HepG2 (cell line): ENCODE results near the gene PLXDC2. TPM values are rescaled to one million over a fixed set of nuclear protein-coding genes. Genes with fewer than 3 reads are reported as not detected.

Source experiments
- ATAC-seq: fragments of 200-7000 bp; cut with Tn5 transposase; 3 replicates; pipeline ENCODE4 v1.9.1; 2020; ENCODE audit warnings: mild to moderate bottlenecking, moderate library complexity
- BruUV-seq: library from RNA; stranded (reverse); fragments of 400-500 nt; replicated peaks from 2 replicates; lab custom pipeline; 2021; lab: Mats Ljungman, UMichigan
- CTCF ChIA-PET: fragments of 300-600 bp; formaldehyde crosslinking; extraction: SDS; loops from one replicate; lab custom pipeline; 2021; ENCODE audit warnings: low total read pairs, inconsistent platforms, low intra/inter-chr PET ratio; lab: Yijun Ruan, JAX
- POLR2A ChIA-PET: fragments of 350-600 bp; sonication (Branson Sonifier 250); formaldehyde crosslinking; loops from one replicate; lab custom pipeline; 2020; ENCODE audit warnings: antibody characterized with exemption, inconsistent platforms; lab: Yijun Ruan, JAX
- DNase-seq: peaks from one replicate; pipeline ENCODE4 v3.0.0-alpha.2; 2015; ENCODE audit warnings: low spot score
- FAIRE-seq: peaks from 3 replicates; lab custom pipeline; 2011; peaks lifted over from hg19 to GRCh38; lab: Jason Lieb, UNC
- H2AFZ ChIP-seq: one replicate; pipeline ENCODE4 v1.6.1; 2011; ENCODE audit warnings: low read length, inconsistent platforms
- H3K27ac ChIP-seq: fragments of 300-600 bp; 3 replicates; pipeline ENCODE4 v1.8.0; 2011; ENCODE audit warnings: mixed run types, mild to moderate bottlenecking, mixed read lengths, low read length, inconsistent platforms; ENCODE audit not compliant: insufficient read depth; ENCODE audit errors: extremely low read length
- H3K27me3 ChIP-seq, 2 experiments: fragments of 200-600 bp in 1 of 2; 2 replicates in 1 of 2; 3 replicates in 1 of 2; pipeline versions ENCODE4 v1.6.0 to v1.8.0; 2011; ENCODE audit warnings: low read length in 2 of 2, mild to moderate bottlenecking in 2 of 2, moderate library complexity in 2 of 2, inconsistent platforms in 1 of 2; ENCODE audit not compliant: insufficient read depth in 2 of 2, control insufficient read depth in 1 of 2
- H3K36me3 ChIP-seq, 2 experiments: fragments of 200-600 bp in 1 of 2; replicated peaks in 1 of 2; 2 replicates in 1 of 2; 3 replicates in 1 of 2; pipeline versions ENCODE4 v1.5.1 to v1.8.0; 2011; ENCODE audit warnings: low read length in 2 of 2, inconsistent platforms in 1 of 2; ENCODE audit not compliant: insufficient read depth in 2 of 2, control insufficient read depth in 1 of 2
- H3K4me1 ChIP-seq: 2 replicates; pipeline ENCODE4 v1.5.1; 2012; ENCODE audit warnings: low read length, inconsistent platforms; ENCODE audit not compliant: insufficient read depth
- H3K4me2 ChIP-seq: 2 replicates; pipeline ENCODE4 v1.6.0; 2011; ENCODE audit warnings: low read depth, low read length, inconsistent platforms
- H3K4me3 ChIP-seq, 3 experiments: fragments of 200-600 bp in 1 of 3; sonication (generic), shearing (Covaris generic) in 1 of 3; replicated peaks in 1 of 3; 2 replicates each; pipeline ENCODE4 v1.5.1; 2011 to 2016; ENCODE audit warnings: low read length in 3 of 3, inconsistent platforms in 2 of 3, low read depth in 2 of 3, mild to moderate bottlenecking in 2 of 3, control low read depth in 1 of 3, mixed read lengths in 1 of 3; ENCODE audit not compliant: insufficient read depth in 1 of 3
- H3K79me2 ChIP-seq: one replicate; pipeline ENCODE4 v1.6.1; 2011; ENCODE audit warnings: low read length, inconsistent platforms; ENCODE audit not compliant: insufficient read depth
- H3K9ac ChIP-seq: 2 replicates; pipeline ENCODE4 v1.6.0; 2011; ENCODE audit warnings: mild to moderate bottlenecking, low read depth, low read length, inconsistent platforms; ENCODE audit not compliant: insufficient read depth
- H3K9me3 ChIP-seq: 2 replicates; pipeline ENCODE4 v1.5.1; 2012; ENCODE audit warnings: mild to moderate bottlenecking, low read length
- H4K20me1 ChIP-seq: 2 replicates; pipeline ENCODE4 v1.6.0; 2011; ENCODE audit warnings: inconsistent platforms, mild to moderate bottlenecking, low read length, moderate library complexity; ENCODE audit not compliant: insufficient read depth
- ATRX ChIP-seq: sonication (generic); formaldehyde crosslinking; IDR thresholded peaks from 2 replicates; pipeline ENCODE4 v1.4.0; 2020; ENCODE audit warnings: missing genetic modification reagents, borderline replicate concordance
- CREM ChIP-seq, 2 experiments: sonication (generic) in 1 of 2; formaldehyde crosslinking in 1 of 2; IDR thresholded peaks; 2 replicates each; pipeline versions ENCODE4 v1.4.0 to v1.6.1; 2016 to 2020; ENCODE audit warnings: antibody characterized with exemption in 1 of 2, mild to moderate bottlenecking in 1 of 2, missing genetic modification reagents in 1 of 2
- ELF3 ChIP-seq: IDR thresholded peaks from 2 replicates; pipeline ENCODE4 v1.6.1; 2016; ENCODE audit warnings: missing genetic modification reagents, missing compliant biosample characterization
- HIVEP1 ChIP-seq: sonication (generic); formaldehyde crosslinking; IDR thresholded peaks from 2 replicates; pipeline ENCODE4 v1.4.0; 2020; ENCODE audit warnings: mild to moderate bottlenecking, missing genetic modification reagents
- KDM2A ChIP-seq: sonication (generic); formaldehyde crosslinking; IDR thresholded peaks from 2 replicates; pipeline ENCODE4 v1.4.0; 2020; ENCODE audit warnings: low read depth, missing genetic modification reagents, borderline replicate concordance
- KDM3A ChIP-seq: IDR thresholded peaks from 2 replicates; pipeline ENCODE4 v1.6.1; 2018; ENCODE audit warnings: low read depth, missing compliant biosample characterization
- RNF2 ChIP-seq: fragments of 450-650 bp; conservative IDR thresholded peaks from 2 replicates; pipeline ENCODE4 v1.6.1; 2016; ENCODE audit warnings: low read depth
- ZNF354B ChIP-seq: sonication (generic); formaldehyde crosslinking; IDR thresholded peaks from 2 replicates; pipeline ENCODE4 v1.8.0; 2022; ENCODE audit warnings: mild to moderate bottlenecking, missing genetic modification reagents
- ZNF550 ChIP-seq: sonication (generic); formaldehyde crosslinking; IDR thresholded peaks from 2 replicates; pipeline ENCODE4 v1.4.0; 2020; ENCODE audit warnings: mild to moderate bottlenecking, missing genetic modification reagents, borderline replicate concordance
- ZNF619 ChIP-seq: sonication (generic); formaldehyde crosslinking; IDR thresholded peaks from 2 replicates; pipeline ENCODE4 v1.4.0; 2020; ENCODE audit warnings: mild to moderate bottlenecking, missing genetic modification reagents
- ZNF772 ChIP-seq: sonication (generic); formaldehyde crosslinking; IDR thresholded peaks from 2 replicates; pipeline ENCODE4 v1.5.0; 2020; ENCODE audit warnings: mild to moderate bottlenecking, missing genetic modification reagents
- ZNF776 ChIP-seq: sonication (generic); formaldehyde crosslinking; IDR thresholded peaks from 2 replicates; pipeline ENCODE4 v1.4.0; 2020; ENCODE audit warnings: mild to moderate bottlenecking, missing genetic modification reagents
- ZSCAN9 ChIP-seq: IDR thresholded peaks from 2 replicates; pipeline ENCODE4 v1.6.1; 2016; ENCODE audit warnings: borderline replicate concordance
- WGBS: methylation state at CpG from one replicate; pipeline ENCODE4 v1.1.6; 2017; ENCODE audit warnings: low lambda C conversion rate; 5-methylcytosine and 5-hydroxymethylcytosine counted together
- in situ Hi-C: cut with HindIII; loops from 2 replicates; pipeline ENCODE4 v1.10.0; 2017; ENCODE audit warnings: low pct_unique_long_range_greater_than_20kb; ENCODE audit not compliant: extremely low pct_ligation_motif_present
- intact Hi-C: fragments of 100-400 bp; cut with micrococcal nuclease; formaldehyde crosslinking; loops from one replicate; pipeline ENCODE4 v1.10.0; 2022; ENCODE audit not compliant: unreplicated experiment
- polyA plus RNA-seq, 8 experiments: library from polyadenylated mRNA; depleted of rRNA in 3 of 8; stranded (reverse) in 7 of 8; unstranded in 1 of 8; fragments of >200 nt; fragmentation: Illumina TruSeq in 4 of 8; extraction: Trizol in 4 of 8; gene quantifications; 2 replicates each; pipeline versions ENCODE4 v1.2.1 to v1.2.3, GENCODE V29; 2011 to 2016; ENCODE audit warnings: low read depth in 4 of 8, missing spikeins in 1 of 8, mixed read lengths in 1 of 8; ENCODE audit not compliant: insufficient read depth in 1 of 8
- total RNA-seq, 5 experiments: library from RNA; depleted of rRNA; stranded (reverse); fragments of >200 nt; fragmentation: Illumina TruSeq; extraction: Trizol; gene quantifications; 2 replicates each; pipeline ENCODE4 v1.2.3, GENCODE V29; 2016; ENCODE audit warnings: low read depth in 1 of 5

Gene PLXDC2
- total and polyA plus RNA-seq, 2 of the 13 experiments (the other 11 are each of a cell fraction or from before 2014, with no cell fraction given), result 2.1 to 2.4 TPM

GRCh38 chr10:19818876-19819275 is 2.6 kb downstream of the PLXDC2 start:
- no peak for ATAC-seq
- H3K36me3 ChIP-seq, result no peaks in the 10 kb centered on the region
- H3K79me2 ChIP-seq, result no peaks in the 10 kb centered on the region
- WGBS, result 36% methylated on average over 1 of the region's 1 CpG
- peaks cover 3 to 25% of the 10 kb centered on the region in 2 experiments; a peak in 3 of 5 replicates for H3K27me3 ChIP-seq
- H3K9ac ChIP-seq, result no peak overlapping the region
- no peak overlapping the region for H3K4me3 ChIP-seq
- no peak overlapping the region for H2AFZ ChIP-seq
- in situ Hi-C loops, result no loop called here
- POLR2A ChIA-PET, result no interaction called here
- FAIRE-seq, result no peak
- no peaks in the 10 kb centered on the region for H3K9me3 ChIP-seq
- H4K20me1 ChIP-seq, result peaks cover 3% of the 10 kb centered on the region; the same call in 1 of the 2 replicates
- no peak for TF ChIP-seq KDM3A (CRISPR knock-in tag)
- no peak for TF ChIP-seq CREM (IDR thresholded peaks at IDR 0.05)
- no peak for TF ChIP-seq CREM (CRISPR knock-in tag; IDR thresholded peaks at IDR 0.05)
- TF ChIP-seq ZNF619 (CRISPR knock-in tag), result no peak
- TF ChIP-seq ZNF354B (CRISPR knock-in tag), result no peak
- TF ChIP-seq ELF3 (CRISPR knock-in tag), result no peak
- no peak for TF ChIP-seq KDM2A
- no peak for TF ChIP-seq ZNF776
- no peak for TF ChIP-seq ZNF550 (CRISPR knock-in tag)
- no peak for TF ChIP-seq RNF2
- no peak for TF ChIP-seq ZNF772 (CRISPR knock-in tag)
- no peak for TF ChIP-seq ZSCAN9
- no peak for TF ChIP-seq ATRX (CRISPR knock-in tag)
- no peak for TF ChIP-seq HIVEP1 (CRISPR knock-in tag)
- TF ChIP-seq, all 625 proteins: peak for 0
- H3K4me1 ChIP-seq, result peaks cover 11% of the 10 kb centered on the region; the same call in 1 of the 2 replicates
- no peak for DNase-seq
- H3K4me2 ChIP-seq, result no peak overlapping the region
- CTCF ChIA-PET, result no interaction called here
- H3K27ac ChIP-seq, result no peak overlapping the region
- intact Hi-C loops, result loop anchor here (5.0 kb wide), 1 partner anchor 948 kb away; no protein-coding TSS in a partner anchor
- no TSS peak for BruUV-seq
